DOHH2 (cell line): ENCODE measurements around the gene CHST13.

Experiments used
- H3F3A ChIP-seq: fragments of 200-600 bp; sonication (generic), shearing (Covaris generic); 2 replicates; pipeline ENCODE4 v1.6.0; 2016; ENCODE audit warnings: antibody characterized with exemption, mild to moderate bottlenecking; ENCODE audit not compliant: control insufficient read depth, insufficient read depth
- H3K27ac ChIP-seq: fragments of 200-600 bp; sonication (generic); 2 replicates; pipeline ENCODE4 v1.5.1; 2014; ENCODE audit warnings: low read depth, mild to moderate bottlenecking, low read length, moderate library complexity
- H3K27me3 ChIP-seq: fragments of 200-600 bp; sonication (generic); 2 replicates; pipeline ENCODE4 v1.6.1; 2014; ENCODE audit warnings: mild to moderate bottlenecking, low read length, mixed read lengths; ENCODE audit not compliant: control insufficient read depth
- H3K36me3 ChIP-seq: fragments of 200-600 bp; sonication (generic); 2 replicates; pipeline ENCODE4 v1.6.1; 2014; ENCODE audit warnings: mild to moderate bottlenecking, low read length, moderate library complexity, mixed read lengths; ENCODE audit not compliant: control insufficient read depth
- H3K4me1 ChIP-seq: fragments of 200-600 bp; sonication (generic); 2 replicates; pipeline ENCODE4 v1.6.1; 2014; ENCODE audit warnings: mild to moderate bottlenecking, low read length, mixed read lengths; ENCODE audit not compliant: control insufficient read depth
- H3K4me2 ChIP-seq: fragments of 200-600 bp; sonication (generic); 2 replicates; pipeline ENCODE4 v1.6.0; 2014; ENCODE audit warnings: mild to moderate bottlenecking, low read length, moderate library complexity
- H3K4me3 ChIP-seq: fragments of 200-600 bp; sonication (generic); 2 replicates; pipeline ENCODE4 v1.5.1; 2014; ENCODE audit warnings: mild to moderate bottlenecking, low read length, mixed read lengths
- H3K79me2 ChIP-seq: fragments of 200-600 bp; sonication (generic); 2 replicates; pipeline ENCODE4 v1.6.1; 2014; ENCODE audit warnings: mild to moderate bottlenecking, low read length, mixed read lengths; ENCODE audit not compliant: control insufficient read depth
- H3K9me2 ChIP-seq: fragments of 200-600 bp; sonication (generic); replicated peaks from 2 replicates; pipeline ENCODE4 v1.6.1; 2014; ENCODE audit warnings: mild to moderate bottlenecking, low read length, mixed read lengths; ENCODE audit not compliant: control insufficient read depth
- H3K9me3 ChIP-seq: fragments of 200-600 bp; sonication (generic); 2 replicates; pipeline ENCODE4 v1.6.1; 2014; ENCODE audit warnings: antibody characterized with exemption, low read length, mixed read lengths; ENCODE audit not compliant: control insufficient read depth, insufficient read depth
- H4K20me1 ChIP-seq: fragments of 200-600 bp; sonication (generic); 2 replicates; pipeline ENCODE4 v1.6.0; 2014; ENCODE audit warnings: low read depth, mild to moderate bottlenecking, antibody characterized with exemption, low read length, moderate library complexity; ENCODE audit not compliant: control insufficient read depth, insufficient read depth
- CTCF ChIP-seq: fragments of 200-600 bp; sonication (generic); IDR thresholded peaks from one replicate; pipeline ENCODE4 v1.5.1; 2014; ENCODE audit warnings: antibody characterized with exemption, mild to moderate bottlenecking, low read depth, low read length; ENCODE audit not compliant: poor library complexity, severe bottlenecking
- EZH2phosphoT487 ChIP-seq: fragments of 200-600 bp; sonication (generic); IDR thresholded peaks from 2 replicates; pipeline ENCODE4 v1.6.1; 2017; ENCODE audit warnings: borderline replicate concordance, mild to moderate bottlenecking, antibody characterized with exemption, low read length, moderate library complexity, mixed read lengths

CHST13 gene

GRCh38 chr3:126548556-126549466 is 24.9 kb downstream of the CHST13 start:
- Histone ChIP-seq H3K36me3 (no peaks in the 10 kb centered on the region), H3F3A (no peaks in the 10 kb centered on the region), H3K9me2 (no peaks in the 10 kb centered on the region), H3K4me3 (no peak overlapping the region), H3K4me2 (no peak overlapping the region), H3K79me2 (no peaks in the 10 kb centered on the region), H3K27ac (no peak overlapping the region), H3K27me3 (no peaks in the 10 kb centered on the region), H4K20me1 (no peaks in the 10 kb centered on the region), H3K4me1 (no peaks in the 10 kb centered on the region), H3K9me3 (no peaks in the 10 kb centered on the region)
- TF ChIP-seq CTCF (no peak), EZH2phosphoT487 (no peak)

- H3K36me3 ChIP-seq = no peaks in the 10 kb centered on the region
- TF ChIP-seq EZH2phosphoT487 (no peak), CTCF (no peak)
- H3K4me2 ChIP-seq = no peak overlapping the region
- H3K79me2 ChIP-seq = no peaks in the 10 kb centered on the region
- no peaks in the 10 kb centered on the region for H3K9me2 ChIP-seq
- H3F3A ChIP-seq = no peaks in the 10 kb centered on the region
- H3K4me1 ChIP-seq = no peaks in the 10 kb centered on the region
- H3K9me3 ChIP-seq = no peaks in the 10 kb centered on the region
- no peaks in the 10 kb centered on the region for H4K20me1 ChIP-seq
- H3K27me3 ChIP-seq = no peaks in the 10 kb centered on the region
- H3K4me3 ChIP-seq = no peak overlapping the region
- no peak overlapping the region for H3K27ac ChIP-seq
These were observed 26.0 kb downstream of the CHST13 start for GRCh38 chr3:126549861-126550487.

- H3K9me3 ChIP-seq = no peaks in the 10 kb centered on the region
- H3K79me2 ChIP-seq = no peaks in the 10 kb centered on the region
- H3F3A ChIP-seq = no peaks in the 10 kb centered on the region
- no peaks in the 10 kb centered on the region for H3K36me3 ChIP-seq
- H3K4me1 ChIP-seq = no peaks in the 10 kb centered on the region
- H3K4me3 ChIP-seq = no peak overlapping the region
- H3K27me3 ChIP-seq = no peaks in the 10 kb centered on the region
- TF ChIP-seq EZH2phosphoT487 = no peak
- H4K20me1 ChIP-seq = no peaks in the 10 kb centered on the region
- no peak overlapping the region for H3K27ac ChIP-seq
- H3K9me2 ChIP-seq = no peaks in the 10 kb centered on the region
- no peak overlapping the region for H3K4me2 ChIP-seq
These were observed 26.6 kb downstream of the CHST13 start for GRCh38 chr3:126550488-126551051.
